Measurements from ENCODE around the gene QSOX2.

QSOX2 gene

GRCh38 chr9:136280535-136281315 lies 35.1 kb upstream of the QSOX2 start:
- H3K4me3 ChIP-seq (ENCODE audit: low read depth, low read length), result no peak overlapping the region
- H3K27ac ChIP-seq (ENCODE audit: low read depth, low read length), result no peak overlapping the region
- 0 out of 2 replicates have a peak, but pooled peaks cover 6% of the 10 kb centered on the region for H3K9me3 ChIP-seq (ENCODE audit: control insufficient read depth, insufficient read depth, low read depth, low read length)
- no peaks in the 10 kb centered on the region for H3K27me3 ChIP-seq (ENCODE audit: control insufficient read depth, insufficient read depth, low read length)
- H3K4me1 ChIP-seq (ENCODE audit: control insufficient read depth, insufficient read depth, low read length), result peaks cover 6% of the 10 kb centered on the region
- H3K9ac ChIP-seq (ENCODE audit: low read length), result no peak overlapping the region
- no peaks in the 10 kb centered on the region for H3K36me3 ChIP-seq (ENCODE audit: control insufficient read depth, insufficient read depth, low read length)

GRCh38 chr9:136279471-136279870 lies 33.9 kb upstream of the QSOX2 start:
- Histone ChIP-seq H3K4me1 (ENCODE audit: control insufficient read depth, insufficient read depth, low read length) (peaks cover 8% of the 10 kb centered on the region), H3K4me3 (ENCODE audit: low read depth, low read length) (no peak overlapping the region), H3K27ac (ENCODE audit: low read depth, low read length) (no peak overlapping the region), H3K9me3 (ENCODE audit: control insufficient read depth, insufficient read depth, low read depth, low read length) (0 out of 2 replicates have a peak, but pooled peaks cover 6% of the 10 kb centered on the region), H3K36me3 (ENCODE audit: control insufficient read depth, insufficient read depth, low read length) (no peaks in the 10 kb centered on the region), H3K27me3 (ENCODE audit: control insufficient read depth, insufficient read depth, low read length) (no peaks in the 10 kb centered on the region), H3K9ac (ENCODE audit: low read length) (no peak overlapping the region)

GRCh38 chr9:136278894-136279293 lies 33.3 kb upstream of the QSOX2 start:
- H3K4me1 ChIP-seq (ENCODE audit: control insufficient read depth, insufficient read depth, low read length), result peaks cover 8% of the 10 kb centered on the region

GRCh38 chr9:136278221-136278620 lies 32.6 kb upstream of the QSOX2 start:
- Histone ChIP-seq H3K4me3 (ENCODE audit: low read depth, low read length) (no peak overlapping the region), H3K4me1 (ENCODE audit: control insufficient read depth, insufficient read depth, low read length) (peaks cover 4% of the 10 kb centered on the region; the same call in 1 of the 2 replicates), H3K27me3 (ENCODE audit: control insufficient read depth, insufficient read depth, low read length) (no peaks in the 10 kb centered on the region), H3K9ac (ENCODE audit: low read length) (no peak overlapping the region), H3K27ac (ENCODE audit: low read depth, low read length) (no peak overlapping the region), H3K36me3 (ENCODE audit: control insufficient read depth, insufficient read depth, low read length) (no peaks in the 10 kb centered on the region), H3K9me3 (ENCODE audit: control insufficient read depth, insufficient read depth, low read depth, low read length) (0 out of 2 replicates have a peak, but pooled peaks cover 6% of the 10 kb centered on the region)

More at GRCh38 chr9:136278894-136279293, 33.3 kb upstream of the QSOX2 start:
- Histone ChIP-seq H3K27me3 (ENCODE audit: control insufficient read depth, insufficient read depth, low read length) (no peaks in the 10 kb centered on the region), H3K9me3 (ENCODE audit: control insufficient read depth, insufficient read depth, low read depth, low read length) (0 out of 2 replicates have a peak, but pooled peaks cover 6% of the 10 kb centered on the region), H3K27ac (ENCODE audit: low read depth, low read length) (no peak overlapping the region), H3K9ac (ENCODE audit: low read length) (no peak overlapping the region), H3K4me3 (ENCODE audit: low read depth, low read length) (no peak overlapping the region), H3K36me3 (ENCODE audit: control insufficient read depth, insufficient read depth, low read length) (no peaks in the 10 kb centered on the region)

- Histone ChIP-seq H3K9ac (ENCODE audit: low read length) (no peak overlapping the region), H3K4me3 (ENCODE audit: low read depth, low read length) (no peak overlapping the region), H3K27me3 (ENCODE audit: control insufficient read depth, insufficient read depth, low read length) (no peaks in the 10 kb centered on the region), H3K9me3 (ENCODE audit: control insufficient read depth, insufficient read depth, low read depth, low read length) (0 out of 2 replicates have a peak, but pooled peaks cover 6% of the 10 kb centered on the region), H3K36me3 (ENCODE audit: control insufficient read depth, insufficient read depth, low read length) (no peaks in the 10 kb centered on the region), H3K27ac (ENCODE audit: low read depth, low read length) (no peak overlapping the region), H3K4me1 (ENCODE audit: control insufficient read depth, insufficient read depth, low read length) (peaks cover 4% of the 10 kb centered on the region; the same call in 1 of the 2 replicates)
Measured at GRCh38 chr9:136277746-136278145, 32.1 kb upstream of the QSOX2 start.

GRCh38 chr9:136276716-136277115 lies 31.1 kb upstream of the QSOX2 start:
- Histone ChIP-seq H3K4me3 (ENCODE audit: low read depth, low read length) (no peak overlapping the region), H3K9ac (ENCODE audit: low read length) (no peak overlapping the region), H3K4me1 (ENCODE audit: control insufficient read depth, insufficient read depth, low read length) (peaks cover 4% of the 10 kb centered on the region; the same call in 1 of the 2 replicates), H3K9me3 (ENCODE audit: control insufficient read depth, insufficient read depth, low read depth, low read length) (0 out of 2 replicates have a peak, but pooled peaks cover 6% of the 10 kb centered on the region), H3K27me3 (ENCODE audit: control insufficient read depth, insufficient read depth, low read length) (no peaks in the 10 kb centered on the region), H3K36me3 (ENCODE audit: control insufficient read depth, insufficient read depth, low read length) (no peaks in the 10 kb centered on the region), H3K27ac (ENCODE audit: low read depth, low read length) (no peak overlapping the region)

- Histone ChIP-seq H3K27ac (ENCODE audit: low read depth, low read length) (no peak overlapping the region), H3K4me3 (ENCODE audit: low read depth, low read length) (no peak overlapping the region), H3K27me3 (ENCODE audit: control insufficient read depth, insufficient read depth, low read length) (no peaks in the 10 kb centered on the region), H3K36me3 (ENCODE audit: control insufficient read depth, insufficient read depth, low read length) (no peaks in the 10 kb centered on the region), H3K9me3 (ENCODE audit: control insufficient read depth, insufficient read depth, low read depth, low read length) (0 out of 2 replicates have a peak, but pooled peaks cover 6% of the 10 kb centered on the region), H3K9ac (ENCODE audit: low read length) (no peak overlapping the region), H3K4me1 (ENCODE audit: control insufficient read depth, insufficient read depth, low read length) (peaks cover 4% of the 10 kb centered on the region; the same call in 1 of the 2 replicates)
Measured at GRCh38 chr9:136275655-136276429, 30.2 kb upstream of the QSOX2 start.

- 0 out of 2 replicates have a peak, but pooled peaks cover 4% of the 10 kb centered on the region for H3K9me3 ChIP-seq (ENCODE audit: control insufficient read depth, insufficient read depth, low read depth, low read length)
- H3K27me3 ChIP-seq (ENCODE audit: control insufficient read depth, insufficient read depth, low read length), result no peaks in the 10 kb centered on the region
- no peak overlapping the region for H3K9ac ChIP-seq (ENCODE audit: low read length)
- H3K4me1 ChIP-seq (ENCODE audit: control insufficient read depth, insufficient read depth, low read length), result peaks cover 4% of the 10 kb centered on the region; the same call in 1 of the 2 replicates
- no peak overlapping the region for H3K27ac ChIP-seq (ENCODE audit: low read depth, low read length)
- H3K4me3 ChIP-seq (ENCODE audit: low read depth, low read length), result no peak overlapping the region
- H3K36me3 ChIP-seq (ENCODE audit: control insufficient read depth, insufficient read depth, low read length), result no peaks in the 10 kb centered on the region
Measured at GRCh38 chr9:136274786-136275654, 29.4 kb upstream of the QSOX2 start.

- no peak overlapping the region for H3K4me3 ChIP-seq (ENCODE audit: low read depth, low read length)
- peaks cover 4% of the 10 kb centered on the region; the same call in 1 of the 2 replicates for H3K4me1 ChIP-seq (ENCODE audit: control insufficient read depth, insufficient read depth, low read length)
- no peaks in the 10 kb centered on the region for H3K36me3 ChIP-seq (ENCODE audit: control insufficient read depth, insufficient read depth, low read length)
- no peaks in the 10 kb centered on the region for H3K9me3 ChIP-seq (ENCODE audit: control insufficient read depth, insufficient read depth, low read depth, low read length)
- no peak overlapping the region for H3K9ac ChIP-seq (ENCODE audit: low read length)
- H3K27ac ChIP-seq (ENCODE audit: low read depth, low read length), result no peak overlapping the region
- H3K27me3 ChIP-seq (ENCODE audit: control insufficient read depth, insufficient read depth, low read length), result no peaks in the 10 kb centered on the region
Measured at GRCh38 chr9:136273921-136274785, 28.5 kb upstream of the QSOX2 start.
